AML-193 (cell line): ENCODE results near the gene POLE.
A peak's percentile ranks its signal among the peaks of the same experiment; 100 is the strongest.
"Not testable (repeated sequence)": the region's sequence is repeated elsewhere in the genome, so short reads cannot be mapped to it uniquely, and the experiment has no call there.

Experiments used
- DNase-seq, 2 experiments: peaks; one replicate each; lab custom pipeline; 2025; lab: John Stamatoyannopoulos, UW

Gene POLE

DNA sequence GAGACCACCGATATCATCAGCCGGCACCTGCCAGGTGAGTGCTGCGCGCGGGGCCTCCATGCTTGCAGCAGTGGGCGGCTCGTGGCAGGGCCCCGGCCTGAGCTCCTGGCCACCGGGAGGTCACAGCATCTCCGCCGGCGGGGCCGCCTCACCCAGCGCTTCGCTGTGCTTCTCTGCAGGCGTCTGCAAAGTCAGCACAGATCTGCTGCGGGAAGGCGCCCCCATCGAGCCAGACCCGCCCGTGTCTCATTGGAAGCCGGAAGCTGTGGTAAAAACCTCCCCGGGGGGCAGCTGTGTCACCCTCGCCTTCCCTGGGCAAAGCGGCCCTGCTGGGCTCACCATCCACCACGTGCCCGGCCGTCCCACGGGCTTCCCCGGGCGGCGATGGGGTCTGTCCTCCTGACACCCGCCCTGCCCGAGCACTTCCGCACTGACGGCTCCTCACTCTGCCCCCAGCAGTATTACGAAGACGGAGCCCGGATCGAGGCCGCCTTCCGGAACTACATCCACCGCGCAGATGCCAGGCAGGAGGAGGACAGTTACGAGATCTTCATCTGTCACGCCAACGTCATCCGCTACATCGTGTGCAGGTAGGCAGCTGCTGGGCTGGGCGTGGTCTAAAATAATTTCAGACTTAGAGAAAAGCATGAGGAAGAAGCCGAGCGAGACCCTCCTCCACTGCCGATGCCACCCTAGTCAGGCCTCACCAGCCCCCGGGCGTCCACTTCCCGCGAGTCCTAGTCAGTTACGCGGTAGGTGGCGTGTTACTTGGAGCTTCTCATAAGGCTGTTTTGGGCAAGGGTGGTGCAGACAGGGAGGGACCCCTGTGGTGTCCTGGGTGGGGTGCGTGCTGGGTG lies 30.6 kb upstream of the POLE start:
- DNase-seq = no peak

DNA sequence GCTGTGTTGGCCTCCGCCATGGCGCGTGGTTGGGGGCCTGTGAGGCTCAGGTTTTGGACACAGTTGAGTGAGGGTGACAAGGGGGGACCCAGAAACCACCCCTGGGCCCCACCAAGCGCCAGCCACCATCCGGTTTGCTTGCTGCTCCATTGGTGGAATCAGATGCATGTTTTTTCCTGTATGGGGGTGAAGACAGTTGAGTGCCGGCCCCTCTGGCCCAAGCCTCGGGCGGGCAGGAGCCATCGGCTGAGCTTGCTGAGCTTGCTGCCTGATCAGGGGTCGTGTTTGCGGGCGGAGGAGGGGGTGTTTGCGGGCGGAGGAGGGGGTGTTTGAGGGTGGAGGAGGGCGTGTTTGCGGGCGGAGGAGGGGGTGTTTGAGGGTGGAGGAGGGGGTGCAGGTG lies 29.9 kb upstream of the POLE start:
- DNase-seq = no peak

DNA sequence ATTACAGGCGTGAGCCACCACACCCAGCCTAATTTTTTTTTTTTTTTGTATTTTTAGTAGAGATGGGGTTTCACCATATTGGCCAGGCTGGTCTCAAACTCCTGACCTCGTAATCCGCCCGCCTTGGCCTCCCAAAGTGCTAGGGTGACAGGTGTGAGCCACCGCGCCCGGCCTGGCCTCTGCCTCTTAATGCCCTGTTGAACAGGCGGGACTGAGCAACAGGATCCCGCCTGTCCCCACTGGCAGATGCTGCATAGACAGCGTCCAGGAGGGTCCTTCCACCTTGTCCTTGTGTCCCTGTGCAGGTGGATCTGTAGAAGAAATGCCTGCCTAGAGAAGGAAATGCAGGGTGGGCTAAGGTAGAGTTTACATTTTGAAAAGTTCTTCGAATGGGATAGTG lies 29.2 kb upstream of the POLE start:
- DNase-seq = no peak

DNA sequence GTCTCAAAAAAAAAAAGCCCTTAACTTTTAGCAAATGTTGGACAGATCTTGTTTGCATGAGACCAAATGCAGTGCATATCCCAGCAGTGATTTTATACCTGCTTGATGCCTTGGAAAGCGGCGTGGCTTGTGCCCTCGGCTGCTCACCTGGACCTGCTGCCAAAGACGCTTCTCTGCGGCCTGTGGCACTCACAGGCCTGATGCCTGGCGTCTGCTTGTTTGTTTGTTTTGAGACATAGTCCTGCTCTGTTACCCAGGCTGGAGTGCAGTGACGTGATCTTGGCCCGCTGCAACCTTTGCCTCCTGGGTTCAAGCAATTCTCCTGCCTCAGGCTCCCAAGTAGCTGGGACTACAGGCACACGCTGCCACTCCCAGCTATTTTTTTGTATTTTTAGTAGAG lies 28.7 kb upstream of the POLE start:
- no peak for DNase-seq

DNA sequence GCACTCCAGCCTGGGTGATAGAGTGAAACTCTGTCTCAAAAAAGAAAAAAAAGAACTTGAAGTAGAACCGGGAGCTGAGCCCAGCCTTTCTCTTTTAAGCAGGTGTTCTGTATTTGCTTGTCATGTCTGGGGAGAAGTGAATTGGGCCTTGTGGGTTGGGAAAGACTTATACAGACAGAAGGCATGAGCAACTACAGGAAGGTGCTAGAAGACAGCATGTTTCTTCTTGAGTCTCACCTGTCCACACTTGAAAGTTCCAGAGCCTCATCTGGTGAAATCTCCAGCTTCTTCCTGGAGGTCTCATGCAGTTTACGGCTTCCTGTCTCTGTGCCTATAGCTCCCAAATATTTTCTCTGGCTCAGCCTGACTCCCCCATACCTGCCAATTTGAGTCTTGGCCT lies 26.0 kb upstream of the POLE start:
- DNase-seq = no peak

DNA sequence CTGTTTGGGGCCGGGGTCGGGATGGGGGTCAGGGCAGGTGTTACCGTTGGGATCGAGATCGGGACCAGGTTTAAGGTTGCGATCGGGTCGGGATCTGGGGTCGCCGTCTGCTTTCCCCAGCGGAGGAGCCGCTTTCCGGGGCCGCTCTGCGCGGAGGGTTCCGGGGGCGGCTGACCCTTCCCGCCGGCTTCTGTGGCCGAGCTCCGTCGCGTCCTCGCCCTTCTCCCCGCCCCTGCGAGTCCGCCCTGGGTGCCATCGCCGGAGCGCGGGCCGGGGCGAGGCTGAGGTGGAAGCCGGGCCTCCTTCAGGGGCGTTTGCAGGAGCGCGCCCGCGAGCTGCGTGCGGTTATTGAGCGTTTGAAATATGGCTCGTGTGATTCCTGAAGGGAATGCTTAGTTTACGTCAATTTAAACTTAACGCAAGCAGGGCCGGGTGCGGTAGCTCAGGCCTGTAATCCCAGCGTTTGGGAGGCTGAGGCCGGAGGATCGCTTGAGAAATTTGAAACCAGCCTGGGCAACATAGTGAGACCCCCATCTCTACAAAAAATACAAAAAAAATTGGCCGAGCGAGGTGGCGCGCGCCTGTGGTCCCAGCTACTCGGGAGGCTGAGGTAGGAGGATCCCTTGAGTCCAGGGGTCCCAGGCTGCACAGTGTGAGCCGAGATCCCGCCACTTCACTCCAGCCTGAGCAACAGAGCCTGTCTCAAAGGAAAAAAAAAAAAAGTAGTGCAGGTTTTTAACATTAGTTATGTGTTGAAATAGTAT lies 24.1 kb upstream of the POLE start:
- DNase-seq = no peak

DNA sequence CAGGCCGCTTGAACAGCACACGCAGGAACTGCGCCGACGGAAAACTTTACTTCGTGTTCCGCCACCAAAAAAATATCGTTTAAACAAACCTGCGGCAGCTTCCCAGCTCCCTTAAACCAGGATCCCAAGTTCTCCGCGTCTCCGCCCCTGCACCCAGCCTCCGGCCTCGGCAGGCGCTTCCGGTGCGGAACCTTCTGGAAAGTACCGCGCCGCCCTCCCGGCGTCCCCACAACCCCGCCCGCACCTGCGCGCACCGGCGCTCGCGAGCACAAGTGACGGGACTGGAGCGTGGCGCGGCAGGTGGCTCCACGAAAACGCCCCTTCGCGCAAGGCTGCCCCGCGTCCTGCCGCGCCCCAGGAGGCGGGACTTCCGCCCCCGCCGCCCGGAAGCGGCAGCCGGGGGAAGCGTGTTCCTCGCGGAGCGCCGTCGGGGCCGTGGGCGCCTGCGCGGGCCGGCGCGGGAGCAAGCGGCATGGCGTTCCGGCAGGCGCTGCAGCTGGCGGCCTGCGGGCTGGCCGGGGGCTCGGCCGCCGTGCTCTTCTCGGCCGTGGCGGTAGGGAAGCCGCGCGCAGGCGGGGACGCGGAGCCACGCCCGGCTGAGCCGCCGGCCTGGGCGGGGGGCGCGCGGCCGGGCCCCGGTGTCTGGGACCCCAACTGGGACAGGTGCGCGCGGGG lies 23.4 kb upstream of the POLE start, which contains the start of gene PGAM5:
PGAM5 (plus strand) TSS at position 438 of the 675 bp plus-strand sequence; CDS start at position 473, 35 bp downstream.
- peak; percentile 62 to 74 for DNase-seq

DNA sequence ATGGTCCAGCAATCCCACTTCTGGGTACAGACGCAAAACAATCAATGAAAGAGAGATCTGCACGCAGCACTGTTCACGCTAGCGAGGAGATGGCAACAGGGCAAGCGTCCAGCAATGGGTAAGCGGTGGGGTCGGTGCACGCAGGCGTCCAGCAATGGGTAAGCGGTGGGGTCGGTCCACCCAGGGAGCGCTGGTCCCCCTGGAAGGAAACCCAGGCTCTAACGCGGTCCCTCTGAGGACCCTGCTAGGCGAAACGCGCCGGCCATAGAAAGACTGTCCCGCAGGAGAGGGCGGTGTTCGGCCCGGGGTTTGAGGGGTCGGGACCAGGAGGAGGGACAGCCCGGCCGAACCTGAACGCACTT lies 22.9 kb upstream of the POLE start:
- DNase-seq = no peak

DNA sequence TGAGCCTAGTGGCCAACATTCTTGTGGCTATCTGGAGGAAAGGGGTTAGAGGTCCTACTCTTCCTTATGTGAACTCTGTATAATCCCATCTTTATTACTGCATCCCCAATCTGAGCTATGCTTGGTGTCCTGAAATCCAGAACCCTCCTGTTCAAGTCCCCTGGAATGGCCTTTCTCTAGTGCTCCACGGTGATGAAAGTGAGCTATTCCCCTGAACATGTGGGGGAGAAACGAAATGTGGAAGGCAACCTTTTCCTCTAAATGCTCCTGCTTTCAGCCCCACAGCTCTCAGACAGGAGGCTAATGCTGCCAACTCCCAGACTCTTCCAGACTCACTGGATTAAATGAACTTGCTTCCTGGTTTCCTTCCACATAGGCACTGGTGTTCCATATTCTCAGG lies 21.0 kb upstream of the POLE start:
- no peak for DNase-seq

DNA sequence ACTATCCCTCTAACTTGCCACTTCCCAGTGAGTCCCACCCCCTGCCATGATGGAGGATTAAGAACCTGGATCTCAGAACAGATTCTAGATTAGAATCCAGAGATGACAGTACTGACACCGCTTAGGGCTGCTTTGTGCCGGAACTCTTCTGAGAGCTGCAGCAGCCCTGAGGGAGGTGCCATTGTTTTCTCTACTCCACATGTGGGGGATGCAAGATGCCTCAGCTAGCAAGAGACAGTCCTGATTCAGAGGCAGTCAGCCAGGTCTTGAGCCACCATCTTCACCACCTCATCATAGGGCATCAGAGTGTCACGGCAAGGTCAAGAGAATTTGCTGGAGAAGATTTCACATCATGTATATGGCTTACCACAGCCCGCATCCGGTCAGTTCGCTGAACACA lies 20.1 kb upstream of the POLE start:
- DNase-seq = no peak

DNA sequence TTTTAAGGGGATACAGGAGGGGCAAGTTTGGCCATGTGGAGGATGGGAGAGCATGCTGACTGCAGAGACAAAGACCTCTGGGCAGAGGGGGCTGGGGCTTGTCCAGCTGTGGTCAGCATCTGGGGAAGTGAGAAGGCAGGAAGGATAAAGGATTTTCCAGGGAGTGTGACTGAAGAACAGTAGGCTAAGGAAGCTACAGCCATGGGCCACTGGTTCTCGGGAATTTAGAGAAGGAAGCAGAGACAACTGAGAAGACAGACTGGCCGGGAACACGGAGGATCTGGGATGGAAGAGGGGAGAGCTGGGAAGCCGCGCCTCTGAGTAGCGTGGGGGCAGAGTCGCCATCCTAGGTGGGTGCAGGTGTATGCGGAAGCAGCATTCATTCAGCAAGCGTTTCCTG lies 16.5 kb upstream of the POLE start:
- DNase-seq = no peak

DNA sequence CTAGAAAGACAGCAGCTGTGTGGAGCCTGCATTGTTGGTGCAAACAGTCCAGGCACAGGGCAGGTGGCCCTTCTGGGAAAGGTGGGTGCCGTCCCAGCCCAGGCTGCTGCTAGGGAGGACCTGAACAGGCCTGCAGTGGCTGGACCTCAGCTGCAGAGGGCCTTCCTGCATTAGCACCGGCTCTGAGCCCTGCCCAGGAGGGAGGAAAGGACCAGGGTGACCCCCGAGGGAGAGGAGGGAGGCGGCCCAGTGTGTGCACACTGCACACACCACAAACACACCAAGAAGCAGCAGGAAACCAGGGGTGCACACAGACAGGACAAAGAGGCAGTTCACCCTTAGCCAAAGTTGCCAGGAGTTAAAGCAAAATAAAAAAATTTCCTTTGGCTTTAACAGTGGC lies 15.5 kb upstream of the POLE start:
- DNase-seq = no peak

DNA sequence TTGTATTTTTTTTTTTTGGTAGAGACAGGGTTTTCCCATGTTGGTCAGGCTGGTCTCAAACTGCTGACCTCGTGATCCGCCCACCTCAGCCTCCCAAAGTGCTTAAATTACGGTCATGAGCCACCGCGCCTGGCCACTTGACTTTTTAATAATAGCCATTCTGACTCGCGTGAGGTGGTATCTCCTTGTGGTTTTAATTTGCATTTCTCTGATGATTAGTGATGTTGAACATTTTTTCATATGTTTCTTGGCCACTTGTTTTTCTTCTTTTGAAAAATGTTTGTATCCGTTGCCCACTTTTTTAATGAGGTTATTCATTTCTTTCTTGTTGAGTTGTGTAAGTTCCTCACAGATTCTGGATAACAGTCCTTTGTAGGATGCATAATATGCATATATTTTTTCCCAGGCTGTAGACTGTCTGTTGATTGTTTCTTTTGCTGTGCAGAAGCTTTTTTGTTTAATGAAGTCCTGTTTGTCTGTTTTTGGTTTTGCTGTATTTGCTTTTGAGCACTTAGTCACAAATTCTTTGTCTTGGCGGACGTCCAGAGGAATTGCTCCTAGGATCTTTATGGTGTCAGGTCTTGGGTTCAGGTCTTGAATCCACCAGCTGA lies 13.2 kb upstream of the POLE start:
- DNase-seq = no peak

DNA sequence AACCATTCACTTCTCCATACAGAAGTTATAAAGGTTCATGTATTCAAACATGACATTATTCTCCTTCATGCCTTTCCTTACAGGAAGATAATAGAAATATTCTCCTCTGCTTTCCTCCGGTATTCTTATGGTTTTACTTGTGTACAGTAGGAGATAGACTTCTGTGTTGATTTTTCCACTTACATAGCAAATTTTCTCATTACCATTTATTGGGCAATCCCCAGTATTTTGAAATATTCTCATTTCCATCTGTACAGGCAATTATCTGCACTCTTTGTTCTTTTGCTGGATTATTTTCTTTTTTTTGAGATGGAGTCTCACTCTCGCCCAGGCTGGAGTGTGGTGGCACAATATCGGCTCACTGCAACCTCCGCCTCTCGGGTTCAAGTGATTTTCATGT lies 11.2 kb upstream of the POLE start:
- DNase-seq = peak; percentile 33 to 34

DNA sequence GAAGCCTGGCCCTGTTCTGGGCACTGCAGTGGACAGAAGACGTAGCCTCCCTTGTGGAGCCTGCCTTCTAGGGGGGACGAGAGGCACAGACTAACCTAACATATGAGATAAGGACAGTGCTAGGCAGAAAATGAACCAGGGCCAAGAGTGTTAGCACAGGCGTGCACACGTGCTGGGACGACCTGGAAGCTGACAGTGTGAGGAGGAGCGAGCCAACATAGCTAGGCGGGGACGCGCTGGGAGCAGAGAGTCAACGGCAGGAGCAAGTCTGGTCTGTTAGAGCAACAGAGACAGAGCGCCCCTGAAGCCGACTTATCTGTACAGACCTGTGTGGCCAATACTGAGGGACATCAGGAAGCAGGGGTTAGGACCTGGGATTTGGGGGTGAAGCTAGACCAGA lies 8.3 kb upstream of the POLE start:
- DNase-seq = no peak

DNA sequence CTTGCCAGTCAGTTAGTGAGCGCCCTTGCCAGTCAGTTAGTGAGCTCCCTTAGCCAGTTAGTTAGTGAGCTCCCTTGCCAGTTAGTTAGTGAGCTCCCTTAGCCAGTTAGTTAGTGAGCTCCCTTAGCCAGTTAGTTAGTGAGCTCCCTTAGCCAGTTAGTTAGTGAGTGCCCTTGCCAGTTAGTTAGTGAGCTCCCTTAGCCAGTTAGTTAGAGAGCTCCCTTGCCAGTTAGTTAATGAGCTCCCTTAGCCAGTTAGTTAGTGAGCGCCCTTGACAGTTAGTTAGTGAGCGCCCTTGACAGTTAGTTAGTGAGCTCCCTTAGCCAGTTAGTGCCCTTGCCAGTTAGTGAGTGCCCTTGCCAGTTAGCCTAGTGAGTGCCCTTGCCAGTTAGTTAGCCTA lies 7.7 kb upstream of the POLE start:
- DNase-seq = not testable (repeated sequence)

DNA sequence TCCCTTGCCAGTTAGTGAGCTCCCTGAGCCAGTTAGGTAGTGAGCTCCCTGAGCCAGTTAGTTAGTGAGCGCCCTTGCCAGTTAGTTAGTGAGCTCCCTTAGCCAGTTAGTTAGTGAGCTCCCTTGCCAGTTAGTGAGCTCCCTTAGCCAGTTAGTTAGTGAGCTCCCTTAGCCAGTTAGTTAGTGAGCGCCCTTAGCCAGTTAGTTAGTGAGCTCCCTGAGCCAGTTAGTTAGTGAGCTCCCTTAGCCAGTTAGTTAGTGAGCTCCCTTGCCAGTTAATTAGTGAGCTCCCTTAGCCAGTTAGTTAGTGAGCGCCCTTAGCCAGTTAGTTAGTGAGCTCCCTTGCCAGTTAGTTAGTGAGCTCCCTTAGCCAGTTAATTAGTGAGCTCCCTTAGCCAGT lies 4.9 kb upstream of the POLE start:
- DNase-seq = not testable (repeated sequence)

DNA sequence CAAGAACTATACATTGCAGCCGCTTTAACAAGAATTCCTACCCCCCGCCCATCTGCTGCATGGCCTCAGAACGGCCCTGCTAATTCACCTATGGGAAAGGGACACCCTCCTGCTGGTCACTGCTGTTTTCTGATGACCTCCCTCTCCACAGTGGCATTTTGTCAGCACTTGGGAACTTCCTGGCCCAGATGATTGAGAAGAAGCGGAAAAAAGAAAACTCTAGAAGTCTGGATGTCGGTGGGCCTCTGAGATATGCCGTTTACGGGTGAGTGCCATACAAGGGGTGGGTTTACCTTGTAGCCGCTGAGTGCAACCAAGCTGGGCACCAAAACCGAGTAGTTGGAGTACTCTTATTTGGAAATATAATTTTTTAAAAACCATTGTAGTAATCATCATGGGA lies 3.0 kb upstream of the POLE start:
- no peak for DNase-seq

DNA sequence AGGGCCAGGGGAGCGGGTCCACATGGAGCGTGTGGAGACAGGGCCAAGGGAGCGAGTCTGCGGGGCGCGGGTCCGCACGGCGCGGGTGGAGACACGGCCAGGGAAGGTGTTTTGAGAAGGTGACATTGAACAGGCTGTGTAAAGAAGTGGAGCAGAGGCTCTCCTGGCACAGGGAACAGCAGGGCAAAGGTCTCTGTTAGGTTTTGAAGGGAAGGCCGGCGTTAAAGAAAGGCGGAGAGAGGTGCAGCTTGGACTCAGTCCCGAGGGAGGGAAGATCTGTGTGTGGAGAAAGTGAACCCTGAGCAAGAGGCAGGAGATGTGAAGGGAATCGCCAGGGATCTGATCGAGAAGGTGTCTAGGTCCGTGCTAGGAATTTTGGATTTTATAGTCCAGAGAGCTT lies 2.1 kb upstream of the POLE start:
- no peak for DNase-seq

DNA sequence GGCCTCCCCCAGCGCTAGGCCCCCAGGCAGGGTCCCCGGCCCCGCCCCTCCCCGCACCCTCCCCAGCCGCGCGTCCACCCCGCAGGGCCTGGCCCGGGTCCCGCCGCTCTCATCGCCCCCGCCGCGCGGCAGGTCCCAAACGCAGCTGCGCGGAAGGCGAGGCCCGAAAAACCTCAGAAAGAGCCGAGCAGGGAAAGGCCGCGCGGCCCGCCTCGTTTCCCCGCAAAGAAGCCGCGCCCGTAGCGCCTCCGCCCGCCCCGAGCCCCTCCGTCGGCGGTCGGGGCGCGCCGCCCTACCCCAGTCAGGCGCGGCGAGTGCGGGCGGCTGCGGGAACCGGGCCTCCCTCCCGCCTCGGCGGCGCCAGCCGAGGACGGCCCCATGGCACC lies 324 bp downstream of the POLE start:
- no peak for DNase-seq

DNA sequence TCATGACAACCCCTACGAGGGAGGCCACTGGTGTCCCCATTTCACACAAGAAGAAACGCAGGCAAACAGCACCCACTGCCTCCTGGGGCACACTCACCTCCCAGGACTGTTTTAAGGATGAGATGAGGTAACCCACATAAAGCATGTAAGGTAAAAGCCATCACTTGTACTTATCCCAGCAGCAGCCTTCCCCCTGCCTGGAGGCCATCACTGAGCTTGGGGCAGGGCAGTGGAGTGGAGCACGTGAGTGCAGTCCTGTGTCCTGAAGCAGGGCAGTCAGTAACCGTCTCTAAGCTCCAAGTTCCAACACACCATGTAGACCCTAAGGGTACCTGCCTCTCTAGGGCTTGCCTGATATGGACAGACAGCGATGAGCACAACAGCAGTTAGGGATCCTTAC lies 1.7 kb downstream of the POLE start:
- no peak for DNase-seq

DNA sequence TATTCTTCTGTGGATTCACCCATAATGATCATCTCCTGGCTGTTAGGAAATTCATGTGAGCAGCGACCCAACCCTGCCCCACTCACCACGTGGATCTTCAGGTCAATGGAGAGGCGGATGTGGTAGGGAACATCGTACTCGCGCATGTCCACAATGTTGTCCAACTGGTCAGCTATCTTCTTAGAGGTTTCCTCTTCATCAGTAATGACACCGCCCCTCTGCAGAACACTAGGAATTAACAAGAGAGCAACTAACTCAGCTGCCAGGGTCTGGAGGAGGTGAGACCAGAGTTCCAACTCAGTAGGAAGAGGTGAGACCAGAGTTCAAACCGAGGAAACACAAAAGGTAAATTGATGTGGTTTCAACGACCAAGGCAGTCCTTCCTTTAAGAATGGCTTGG lies 9.7 kb downstream of the POLE start:
- no peak for DNase-seq
